Right ventricle myocardium superior (tissue), 1 donor: ENCODE data around the gene URB2. TPM values are rescaled to one million over a fixed set of nuclear protein-coding genes. Genes with fewer than 3 reads are reported as not detected.
"Not testable (repeated sequence)": the region's sequence is repeated elsewhere in the genome, so short reads cannot be mapped to it uniquely, and the experiment has no call there.

Experiments used
- ATAC-seq: fragments of 200-7000 bp; cut with Tn5 transposase; one replicate; pipeline ENCODE4 v1.9.1; 2020; ENCODE audit warnings: mild to moderate bottlenecking; ENCODE audit not compliant: poor library complexity
- DNase-seq: peaks from one replicate; pipeline ENCODE4 v3.0.0-alpha.2; 2020
- intact Hi-C: fragments of 100-400 bp; cut with DNase I; formaldehyde crosslinking; loops from one replicate; pipeline ENCODE4 v1.11.2; 2022
- total RNA-seq: library from RNA; stranded (reverse); fragmentation: NEBNext Ultra II Directional; extraction: Animal tissue kit (Norgen Biotek cat#: 25700); gene quantifications from one replicate; pipeline ENCODE4 v1.2.1, GENCODE V29; 2021
- donor health status: DM: no; HTN: yes; CAD: no; lungs with severe emphysema.

URB2 gene
- total RNA-seq, 1 donor from 2014 or later: 3.2 TPM

- intact Hi-C loops: no loop called here
- no peak for ATAC-seq
- no peak for DNase-seq
Measured at GRCh38 chr1:229669333-229669732, 43.3 kb downstream of the URB2 start.

DNA sequence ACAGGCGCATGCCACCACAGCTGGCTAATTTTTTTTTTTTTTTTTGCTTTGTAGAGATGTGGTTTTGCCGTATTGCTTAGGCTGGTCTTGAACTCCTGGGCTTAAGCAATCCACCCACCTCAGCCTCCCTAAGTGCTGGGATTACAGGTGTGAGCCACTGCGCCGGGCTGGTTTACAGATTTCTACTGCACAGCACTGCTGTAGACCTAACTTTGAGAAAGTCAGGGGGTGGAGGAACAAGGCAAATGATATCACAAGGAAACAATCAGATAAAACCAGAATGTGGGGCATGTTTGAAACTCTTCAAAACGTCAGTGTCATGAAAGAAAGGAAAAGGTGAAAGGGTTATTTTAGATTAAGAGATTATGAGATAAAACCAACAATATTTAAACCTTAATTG lies 45.3 kb downstream of the URB2 start:
- DNase-seq: no peak
- intact Hi-C loops: no loop called here

DNA sequence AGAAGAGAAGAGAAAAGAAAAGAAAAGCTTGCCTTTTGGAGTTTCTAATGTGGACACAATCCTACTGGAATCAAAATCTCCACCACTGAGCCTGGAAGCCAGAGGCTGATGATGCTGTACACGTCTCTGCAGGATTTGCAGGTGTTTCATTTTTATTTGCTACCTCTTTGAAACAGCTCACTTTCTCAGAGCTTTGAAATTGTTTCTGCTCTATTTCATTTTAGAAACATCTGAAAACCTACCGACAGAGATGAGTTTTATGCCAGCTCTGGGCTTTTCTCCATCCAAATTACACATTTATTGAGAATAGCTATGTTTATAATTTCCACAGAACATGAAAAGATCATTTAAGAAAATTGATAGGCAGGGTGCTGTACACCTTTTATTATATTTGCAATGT lies 46.2 kb downstream of the URB2 start:
- DNase-seq: no peak
- intact Hi-C loops: loop anchor here (2.0 kb wide), 1 partner anchor 15 kb away; no protein-coding TSS in a partner anchor
- no peak for ATAC-seq

More for the DNA sequence above, 45.3 kb downstream of the URB2 start:
- ATAC-seq: no peak

DNA sequence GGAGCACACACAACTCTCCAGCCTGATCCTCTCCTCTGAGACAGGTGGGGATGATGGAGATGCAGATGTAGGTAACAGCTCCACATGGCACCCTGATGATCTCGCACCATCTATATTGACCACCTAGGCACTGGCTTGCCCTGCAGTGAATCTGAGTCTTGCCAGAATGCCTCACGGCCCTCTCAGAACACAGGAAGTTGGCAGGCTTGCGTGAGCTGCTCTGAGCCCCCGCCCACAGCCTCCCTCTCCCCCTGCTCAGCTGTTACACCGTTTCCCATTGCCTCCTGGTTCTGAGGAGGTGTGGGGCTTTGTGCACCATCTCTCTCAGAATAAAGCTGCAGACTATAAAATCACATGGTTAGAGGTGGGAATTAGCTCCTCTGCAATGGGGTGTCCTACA lies 48.0 kb downstream of the URB2 start:
- no peak for DNase-seq
- ATAC-seq: no peak
- intact Hi-C loops: no loop called here

DNA sequence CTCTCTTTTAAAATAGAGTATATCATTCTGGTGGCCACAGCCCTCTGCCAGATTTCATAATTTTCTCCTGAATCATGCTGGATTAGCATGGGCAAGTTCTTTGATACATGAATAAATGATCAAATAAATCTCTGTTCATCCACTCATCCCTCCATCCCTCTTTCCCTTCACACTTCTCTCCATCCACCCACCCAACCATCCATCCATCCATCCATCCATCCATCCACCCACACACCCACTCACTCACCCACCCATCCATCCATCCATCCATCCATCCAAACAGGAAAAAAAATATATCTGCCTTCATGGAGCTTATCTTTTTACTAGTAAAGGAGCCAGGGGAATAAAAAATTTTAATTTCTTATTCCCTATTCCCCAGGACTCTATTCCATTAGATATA lies 49.3 kb downstream of the URB2 start:
- ATAC-seq: no peak
- no peak for DNase-seq
- intact Hi-C loops: no loop called here

DNA sequence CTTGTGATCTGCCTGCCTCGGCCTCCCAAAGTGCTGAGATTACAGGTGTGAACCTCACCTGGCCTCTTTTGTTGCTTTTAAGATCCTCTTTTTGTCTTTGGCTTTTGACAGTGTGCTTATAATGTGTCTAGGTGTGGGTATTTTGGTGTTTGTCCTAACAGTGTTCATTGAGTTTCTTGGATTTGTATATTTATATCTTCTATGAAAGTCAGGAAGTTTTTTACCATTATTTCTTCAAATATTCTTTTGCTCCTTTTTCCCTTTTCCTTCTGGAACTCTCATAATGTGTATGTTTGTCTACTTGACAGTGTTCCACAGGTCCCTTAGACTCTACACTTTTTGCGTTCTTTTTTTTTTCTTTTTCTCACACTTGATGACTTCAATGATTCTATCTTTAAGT lies 59.1 kb downstream of the URB2 start:
- intact Hi-C loops: no loop called here
- ATAC-seq (no peak), DNase-seq (no peak)

DNA sequence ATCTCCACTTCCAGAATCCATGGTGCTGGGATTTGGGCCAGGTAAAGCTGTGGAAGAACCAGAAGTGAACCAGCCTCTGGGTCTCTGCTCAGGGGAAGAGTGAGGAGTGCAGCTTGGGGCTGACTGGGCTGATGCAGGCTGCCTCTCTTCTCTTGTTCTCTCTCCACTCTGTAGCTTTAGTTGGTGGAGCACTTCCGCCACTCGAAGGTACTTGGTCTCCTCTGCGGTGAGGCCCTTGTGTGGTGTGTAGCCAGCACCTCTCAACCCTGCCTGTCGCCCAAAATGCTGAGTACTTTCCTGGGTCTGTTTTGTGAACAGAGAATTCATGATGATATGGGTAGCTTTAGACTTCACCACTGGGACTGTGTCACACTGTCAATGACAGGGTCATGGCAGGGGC lies 63.2 kb downstream of the URB2 start:
- intact Hi-C loops: no loop called here
- ATAC-seq (no peak), DNase-seq (no peak)

- ATAC-seq (no peak), DNase-seq (no peak)
- intact Hi-C loops: no loop called here
Measured at GRCh38 chr1:229689904-229690303, 63.9 kb downstream of the URB2 start.

- no peak for DNase-seq
- no peak for ATAC-seq
- intact Hi-C loops: no loop called here
Measured at GRCh38 chr1:229690662-229691061, 64.6 kb downstream of the URB2 start.

DNA sequence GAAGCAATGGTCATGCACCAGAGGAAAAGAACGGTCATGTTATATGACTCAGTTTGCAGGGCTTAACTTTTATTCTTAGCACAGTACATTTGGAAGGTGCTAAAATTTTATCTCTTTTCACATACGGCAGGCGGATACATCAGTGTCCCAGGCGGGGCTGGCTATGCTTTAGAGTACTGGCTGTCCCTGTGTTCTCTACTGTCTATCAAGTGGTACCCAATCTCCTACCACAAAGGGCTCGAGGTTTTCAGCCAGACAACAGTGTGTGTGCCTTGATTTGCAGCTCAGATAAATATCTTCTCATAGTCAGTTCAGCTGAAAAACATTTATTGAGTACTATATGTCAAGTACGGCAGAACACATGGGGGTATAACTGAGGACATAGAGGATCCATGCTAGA lies 65.3 kb downstream of the URB2 start:
- ATAC-seq (no peak), DNase-seq (no peak)
- intact Hi-C loops: no loop called here

DNA sequence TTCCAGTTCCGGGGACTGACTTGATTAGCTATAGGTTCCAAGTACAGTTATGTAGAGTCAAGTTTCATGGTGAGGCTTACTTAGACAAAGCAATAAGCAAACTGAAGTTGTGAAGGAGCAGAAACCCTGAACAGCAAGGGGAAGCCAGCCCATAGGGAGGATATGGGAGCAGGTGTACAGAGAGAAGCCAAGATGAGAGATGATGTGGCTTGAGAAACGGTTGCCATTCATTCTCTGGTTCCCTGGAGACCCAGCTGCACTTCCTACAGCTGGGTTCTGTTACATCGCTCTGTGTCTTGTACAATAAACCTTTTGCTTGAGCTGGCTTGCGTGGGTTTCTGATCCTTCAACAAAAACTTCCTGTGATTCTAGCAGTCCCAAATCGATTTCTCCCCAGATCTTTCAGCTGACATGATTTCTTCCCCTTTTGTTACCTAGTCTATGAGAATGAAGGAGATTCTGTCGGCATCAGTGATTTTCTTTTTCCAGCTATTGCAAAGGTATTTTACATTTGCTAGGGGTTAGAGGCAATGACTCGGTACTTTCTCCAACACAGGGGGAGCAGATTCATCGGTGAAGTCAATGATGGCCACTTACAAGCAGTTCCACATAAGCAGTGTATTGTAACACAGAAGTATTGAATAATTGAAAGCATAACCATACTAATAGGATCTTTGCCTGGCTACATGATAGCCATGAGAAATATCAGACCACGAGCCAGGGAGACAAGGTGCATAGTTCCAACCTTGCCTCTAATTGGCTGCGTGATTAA lies 67.3 kb downstream of the URB2 start:
- no peak for DNase-seq
- peak; percentile 6 for ATAC-seq
- intact Hi-C loops: no loop called here

DNA sequence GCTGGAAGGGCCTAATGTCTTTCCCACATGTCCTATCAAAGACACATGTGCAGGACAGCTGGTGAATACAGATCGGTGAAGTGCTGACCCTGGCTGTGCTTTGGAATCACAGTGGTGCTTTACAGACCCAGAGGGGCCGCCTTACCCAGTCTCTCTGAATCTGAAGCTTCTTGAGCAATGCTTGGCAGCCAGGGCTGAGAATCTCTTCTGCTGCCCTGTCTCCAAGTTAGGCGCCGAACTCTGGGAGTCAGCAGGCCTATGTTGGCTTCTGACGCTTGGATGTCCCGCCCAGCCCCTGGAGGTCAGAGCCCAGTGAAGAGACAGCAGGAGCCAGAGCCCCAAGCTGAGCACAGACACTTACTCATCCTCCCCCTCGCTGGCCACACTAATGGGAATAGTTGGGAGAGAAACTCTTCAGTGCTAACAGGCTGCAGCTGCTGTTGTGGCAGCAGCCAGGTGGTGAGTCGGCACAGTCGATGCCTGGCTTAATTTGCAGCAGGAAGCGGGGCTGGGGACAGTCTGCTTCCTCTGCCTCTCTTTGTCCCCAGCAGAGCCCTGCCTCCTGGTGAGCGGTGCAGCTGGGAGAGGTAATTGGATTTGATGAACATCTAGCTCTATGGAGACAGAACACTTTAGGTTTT lies 68.1 kb downstream of the URB2 start:
- peak; percentile 92 for ATAC-seq
- intact Hi-C loops: no loop called here
- DNase-seq: peak; percentile 88

- DNase-seq (no peak), ATAC-seq (no peak)
- intact Hi-C loops: no loop called here
Measured at GRCh38 chr1:229696385-229696784, 70.3 kb downstream of the URB2 start.

DNA sequence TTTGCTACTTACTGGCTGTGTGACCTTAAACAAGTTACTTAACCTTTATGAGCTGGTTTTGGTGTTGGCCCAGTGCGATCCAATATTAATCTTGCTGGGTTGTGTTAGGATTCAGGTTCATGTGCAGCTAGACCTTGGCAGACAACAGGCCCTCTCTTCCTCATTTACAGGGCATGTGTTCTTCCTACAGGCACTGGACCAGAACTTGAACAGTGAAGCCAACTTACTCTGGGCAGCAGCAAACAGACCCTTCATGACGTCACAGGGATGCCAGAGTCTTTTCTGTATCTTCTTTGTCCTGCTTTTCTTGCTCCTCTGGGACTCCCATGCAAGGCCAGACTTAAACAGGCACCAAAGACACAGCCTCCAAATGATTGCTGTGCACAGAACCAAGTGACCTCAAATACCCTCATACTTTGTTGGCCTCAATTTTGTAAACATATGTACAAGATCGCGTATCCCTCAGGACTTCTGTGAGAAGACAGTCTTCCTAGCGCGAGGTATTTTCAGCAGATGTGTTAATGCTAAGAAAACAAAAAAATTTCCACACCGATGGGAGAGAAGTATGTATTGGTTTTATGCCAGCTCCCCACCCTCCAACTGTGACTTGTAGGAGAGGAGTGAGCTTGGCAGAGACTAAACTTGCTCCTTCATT lies 73.7 kb downstream of the URB2 start:
- no peak for DNase-seq
- peak; percentile 74 for ATAC-seq
- intact Hi-C loops: no loop called here

DNA sequence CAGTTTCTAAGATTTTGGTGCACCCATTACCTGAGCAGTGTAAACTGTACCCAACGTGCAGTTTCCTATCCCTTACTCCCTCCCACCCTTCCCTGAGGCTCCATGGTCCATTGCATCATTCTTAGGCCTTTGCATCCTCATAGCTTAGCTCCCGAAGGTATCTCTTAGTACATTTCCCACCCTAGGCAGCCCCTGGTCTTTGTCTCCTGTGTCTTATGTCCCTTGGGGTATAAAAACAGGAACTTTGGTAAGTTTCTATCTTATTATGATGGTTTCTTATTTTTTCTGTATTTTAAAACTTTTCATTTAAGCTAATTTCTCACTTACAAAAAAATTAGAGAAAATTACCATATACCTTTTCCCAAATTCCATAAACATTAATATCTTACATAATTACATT lies 78.1 kb downstream of the URB2 start:
- no peak for ATAC-seq
- intact Hi-C loops: no loop called here
- no peak for DNase-seq

GRCh38 chr1:229705152-229705551 lies 79.1 kb downstream of the URB2 start:
- DNase-seq, intact Hi-C loops, ATAC-seq: not testable (repeated sequence)

- DNase-seq, ATAC-seq, intact Hi-C loops: not testable (repeated sequence)
Measured at GRCh38 chr1:229707127-229707526, 81.1 kb downstream of the URB2 start.

DNA sequence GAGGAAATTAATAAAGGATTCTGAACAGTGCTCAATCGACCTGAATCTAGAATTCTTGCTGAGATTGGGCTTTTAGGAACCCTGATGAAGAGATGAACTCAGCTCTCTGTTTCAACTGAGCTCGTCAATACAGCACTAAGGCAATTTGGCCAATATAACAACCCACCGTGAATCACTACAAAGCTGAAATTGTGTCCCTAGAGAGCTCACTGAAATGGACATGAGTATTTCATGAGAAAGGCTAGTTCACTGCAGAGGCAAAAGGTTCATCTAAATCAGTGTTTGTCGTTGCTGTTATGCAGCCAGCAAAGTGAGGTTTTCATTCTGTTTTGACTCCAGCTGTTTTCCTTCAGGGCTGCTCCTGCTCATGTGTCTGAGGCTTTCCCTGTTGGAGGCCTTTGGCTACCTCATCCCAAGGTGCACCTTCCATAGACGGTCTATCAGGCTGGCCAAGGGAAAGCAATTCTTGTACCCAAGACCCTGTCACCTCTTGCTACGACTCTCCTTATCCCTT lies 83.5 kb downstream of the URB2 start:
- ATAC-seq (no peak), DNase-seq (no peak)
- intact Hi-C loops: no loop called here
